HG03045 (cell line): ENCODE measurements around the gene DNAJC2.
"Not testable (repeated sequence)": the region's sequence is repeated elsewhere in the genome, so short reads cannot be mapped to it uniquely, and the experiment has no call there.

ENCODE experiments used
- ATAC-seq: cut with Tn5 transposase; IDR thresholded peaks from one replicate; pipeline ENCODE4 v1.9.1; 2021; ENCODE audit warnings: mild to moderate bottlenecking, moderate library complexity; ENCODE audit not compliant: unreplicated experiment

DNAJC2 gene

DNA sequence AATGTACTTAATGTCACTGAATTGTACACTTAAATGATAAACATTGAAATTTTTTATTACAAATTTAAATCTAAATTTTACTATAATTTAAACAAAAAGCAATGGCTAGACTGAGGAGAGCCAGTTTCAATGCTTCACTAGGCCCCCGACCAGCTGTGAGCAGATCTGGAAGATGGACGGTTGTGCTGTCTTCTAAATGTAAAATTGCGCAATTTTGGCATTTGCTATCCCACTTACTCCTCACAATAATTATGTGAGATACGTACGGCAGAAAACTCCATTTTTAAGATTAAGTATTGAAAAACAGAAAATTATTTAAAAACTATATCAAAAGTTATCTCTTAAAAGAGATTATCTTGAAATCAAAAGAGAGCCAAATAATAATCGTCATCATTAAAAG lies 71.2 kb downstream of the DNAJC2 start:
- ATAC-seq = not testable (repeated sequence)

DNA sequence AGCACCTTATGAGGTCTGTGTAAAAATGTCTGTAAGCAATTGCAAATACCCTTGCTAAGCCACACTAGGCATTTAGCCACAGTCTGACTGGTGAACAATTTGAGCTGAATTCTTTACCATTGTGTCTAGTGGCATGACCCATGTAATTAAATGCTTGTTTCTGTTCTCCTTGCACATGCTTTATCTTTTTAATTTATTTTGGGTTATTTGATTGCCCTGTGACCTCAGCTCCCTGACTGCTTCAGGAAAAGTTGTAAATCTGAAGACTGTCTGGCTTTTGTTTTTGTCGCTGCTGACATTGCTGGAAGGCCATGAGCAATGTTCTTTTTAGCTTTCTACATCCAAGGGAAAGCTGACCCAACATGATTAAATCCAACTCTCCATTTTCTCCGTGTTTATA lies 78.3 kb downstream of the DNAJC2 start:
- ATAC-seq = not testable (repeated sequence)

DNA sequence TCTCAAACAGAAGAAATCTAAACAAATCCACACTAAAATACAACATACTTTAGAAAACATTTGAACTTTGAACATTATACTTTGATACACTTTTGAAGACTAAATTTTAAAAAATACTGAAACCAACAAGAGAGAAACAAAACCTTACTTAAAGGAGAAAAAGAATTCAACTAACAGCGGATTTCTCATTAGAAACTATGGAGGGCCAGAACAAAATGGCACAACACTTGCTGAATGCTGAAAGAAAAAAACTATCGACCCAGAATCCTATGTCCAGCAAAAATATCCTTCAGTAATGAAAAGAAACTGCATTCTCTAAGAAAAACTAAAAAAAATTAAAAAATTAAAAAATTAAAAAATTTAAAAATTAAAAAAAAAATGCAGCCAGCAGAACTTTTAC lies 80.5 kb downstream of the DNAJC2 start:
- not testable (repeated sequence) for ATAC-seq
